Upper lobe of left lung (tissue), 6 donors: ENCODE data around the gene HNRNPUL1. TPM values are rescaled to one million over a fixed set of nuclear protein-coding genes. Genes with fewer than 3 reads are reported as not detected.

ENCODE experiments used
- ATAC-seq, 2 donors: fragments of 200-7000 bp; cut with Tn5 transposase; one replicate each; pipeline ENCODE4 v1.9.1; 2022; ENCODE audit warnings: mild to moderate bottlenecking in 2 of 2, moderate library complexity in 2 of 2; ENCODE audit not compliant: low FRiP score in 2 of 2
- DNase-seq, 2 donors: peaks; one replicate each; pipeline ENCODE4 v3.0.0-alpha.2; 2019 to 2020
- H3K27ac ChIP-seq, 4 donors: fragments of 200-600 bp; sonication (generic); one replicate each; pipeline ENCODE4 v1.5.1; 2016 to 2019
- H3K27me3 ChIP-seq, 4 donors: fragments of 200-600 bp; sonication (generic); one replicate each; pipeline ENCODE4 v1.5.1; 2017 to 2019
- H3K36me3 ChIP-seq, 4 donors: fragments of 200-600 bp; sonication (generic); one replicate each; pipeline ENCODE4 v1.5.1; 2016 to 2019
- H3K4me1 ChIP-seq, 4 donors: fragments of 200-600 bp; sonication (generic); one replicate each; pipeline ENCODE4 v1.5.1; 2018 to 2019
- H3K4me3 ChIP-seq, 4 donors: fragments of 200-600 bp; sonication (generic); one replicate each; pipeline ENCODE4 v1.5.1; 2017 to 2019; ENCODE audit warnings: mild to moderate bottlenecking in 2 of 4, moderate library complexity in 1 of 4
- H3K9me3 ChIP-seq, 4 donors: fragments of 200-600 bp; sonication (generic); one replicate each; pipeline ENCODE4 v1.5.1; 2018 to 2019
- CTCF ChIP-seq, 6 experiments: fragments of 450-650 bp in 4 of 6; fragments of 200-600 bp in 2 of 6; sonication (generic) in 2 of 6; IDR thresholded peaks; one replicate each; pipeline ENCODE4 v1.5.1; 2016 to 2019; ENCODE audit warnings: antibody characterized with exemption in 6 of 6
- EP300 ChIP-seq, 4 donors: sonication (generic); formaldehyde crosslinking; IDR thresholded peaks; one replicate each; pipeline ENCODE4 v1.5.1; 2017; ENCODE audit warnings: antibody characterized with exemption in 4 of 4, control low read depth in 2 of 4
- POLR2A ChIP-seq, 4 donors: fragments of 450-650 bp; IDR thresholded peaks; one replicate each; pipeline ENCODE4 v1.5.1; 2016 to 2017; ENCODE audit warnings: antibody characterized with exemption in 4 of 4, mild to moderate bottlenecking in 2 of 4
- POLR2AphosphoS5 ChIP-seq, 2 donors: sonication (generic); formaldehyde crosslinking; IDR thresholded peaks; one replicate each; pipeline ENCODE4 v1.5.1; 2017; ENCODE audit warnings: antibody characterized with exemption in 2 of 2
- WGBS, 2 donors: methylation state at CpG; one replicate each; pipeline ENCODE4 v1.1.5; 2017 to 2018; 5-methylcytosine and 5-hydroxymethylcytosine counted together
- total RNA-seq, 6 donors: library from RNA; depleted of rRNA in 4 of 6; stranded (reverse); fragments of >200 nt in 4 of 6; gene quantifications; one replicate each; pipeline versions ENCODE4 v1.1.0 to v1.2.1, GENCODE V29; 2016 to 2021
- donor health status: DM: no; HTN: no; CAD: no; lungs with moderate emphysema.
- donor health status: DM: no; HTN: yes; CAD: no; lungs with severe emphysema.

The HNRNPUL1 gene
- total RNA-seq, 6 donors from 2014 or later: 152 to 351 (median 211) TPM

GRCh38 chr19:41351339-41352245 lies 87.4 kb downstream of the HNRNPUL1 start:
- H3K4me1 ChIP-seq: peaks cover 42 to 77% (median 55%) of the 10 kb centered on the region in 4 donors
- H3K27ac ChIP-seq: peak overlapping the region; percentile 75 to 95 (median 89)
- peak in 1 of 2 donors; percentile 41 for TF ChIP-seq POLR2AphosphoS5 (IDR thresholded peaks at IDR 0.05)
- no peak for TF ChIP-seq CTCF (IDR thresholded peaks at IDR 0.05)
- peak in 2 of 4 donors; percentile 48 to 61 for TF ChIP-seq POLR2A (IDR thresholded peaks at IDR 0.05)
- H3K36me3 ChIP-seq: peaks cover 0 to 18% (median 13%) of the 10 kb centered on the region in 4 donors
- H3K9me3 ChIP-seq: no peaks in the 10 kb centered on the region
- WGBS, 2 donors: 1 to 2% methylated on average over 35 to 38 of the region's 58 CpGs
- peak; percentile 78 to 95 for DNase-seq
- peak overlapping the region; percentile 59 to 90 (median 77) for H3K4me3 ChIP-seq
- H3K27me3 ChIP-seq: no peaks in the 10 kb centered on the region
- ATAC-seq: peak; percentile 78 to 79

GRCh38 chr19:41352279-41352608 lies 88.1 kb downstream of the HNRNPUL1 start:
- peak overlapping the region; percentile 75 to 95 (median 89) for H3K27ac ChIP-seq
- H3K36me3 ChIP-seq: peaks cover 0 to 12% (median 7%) of the 10 kb centered on the region in 4 donors
- 0 to 1% methylated on average over 11 to 12 of the region's 12 CpGs for WGBS, 2 donors
- no peaks in the 10 kb centered on the region for H3K27me3 ChIP-seq
- no peaks in the 10 kb centered on the region for H3K9me3 ChIP-seq
- peak overlapping the region; percentile 59 to 90 (median 77) for H3K4me3 ChIP-seq
- peaks cover 45 to 83% (median 61%) of the 10 kb centered on the region in 4 donors for H3K4me1 ChIP-seq
- DNase-seq: no peak
- TF ChIP-seq CTCF (IDR thresholded peaks at IDR 0.05): no peak
- no peak for TF ChIP-seq POLR2AphosphoS5 (IDR thresholded peaks at IDR 0.05)
- no peak for TF ChIP-seq POLR2A (IDR thresholded peaks at IDR 0.05)
- TF ChIP-seq EP300 (IDR thresholded peaks at IDR 0.05): no peak
- ATAC-seq: no peak

GRCh38 chr19:41352609-41353465 lies 88.7 kb downstream of the HNRNPUL1 start:
- Histone ChIP-seq H3K27me3 (no peaks in the 10 kb centered on the region), H3K4me3 (peak overlapping the region; percentile 59 to 90 (median 77)), H3K36me3 (peaks cover 0 to 6% (median 3%) of the 10 kb centered on the region in 4 donors), H3K9me3 (no peaks in the 10 kb centered on the region), H3K27ac (peak overlapping the region; percentile 75 to 95 (median 89)), H3K4me1 (peaks cover 45 to 89% (median 63%) of the 10 kb centered on the region in 4 donors)
- WGBS, 2 donors: 0 to 1% methylated on average over 33 to 62 of the region's 71 CpGs
- peak; percentile 12 to 42 for ATAC-seq
- peak; percentile 79 to 95 for DNase-seq
- TF ChIP-seq POLR2AphosphoS5 (IDR thresholded peaks at IDR 0.05) (no peak), CTCF (IDR thresholded peaks at IDR 0.05) (peak; percentile 29 to 72 (median 44))

- no peaks in the 10 kb centered on the region for H3K27me3 ChIP-seq
- H3K9me3 ChIP-seq: no peaks in the 10 kb centered on the region
- TF ChIP-seq POLR2A (IDR thresholded peaks at IDR 0.05): peak in 2 of 4 donors; percentile 49 to 85
- peak; percentile 86 to 93 (median 91) for TF ChIP-seq CTCF (IDR thresholded peaks at IDR 0.05)
- no peak for TF ChIP-seq EP300 (IDR thresholded peaks at IDR 0.05)
- TF ChIP-seq POLR2AphosphoS5 (IDR thresholded peaks at IDR 0.05): peak; percentile 63 to 68
- no peaks in the 10 kb centered on the region for H3K36me3 ChIP-seq
- WGBS, 2 donors: 1 to 2% methylated on average over 12 to 40 of the region's 78 CpGs
- peak; percentile 92 to 97 for DNase-seq
- H3K4me1 ChIP-seq: peaks cover 45 to 93% (median 63%) of the 10 kb centered on the region in 4 donors
- peak; percentile 85 to 88 for ATAC-seq
- H3K4me3 ChIP-seq: peak within 1 kb of the TSS; percentile 59 to 90 (median 77)
- H3K27ac ChIP-seq: peak within 1 kb of the TSS; percentile 75 to 95 (median 89)
These were observed 89.5 kb downstream of the HNRNPUL1 start, which contains the start of gene TGFB1 for GRCh38 chr19:41353466-41354342. TGFB1 (minus strand) TSS chr19:41353922; CDS start chr19:41353044, 878 bp downstream.
